ENCODE results near the gene PLEKHG4B.
"Not testable (repeated sequence)": the region's sequence is repeated elsewhere in the genome, so short reads cannot be mapped to it uniquely, and the experiment has no call there.

PLEKHG4B gene

GRCh38 chr5:155651-156410 lies 63.9 kb downstream of the PLEKHG4B start:
- DNase-seq (ENCODE audit: low read depth, low spot score), result no peak

GRCh38 chr5:156411-157072 lies 64.6 kb downstream of the PLEKHG4B start:
- no peak for DNase-seq (ENCODE audit: low read depth, low spot score)

GRCh38 chr5:157126-157715 lies 65.3 kb downstream of the PLEKHG4B start:
- no peak for DNase-seq (ENCODE audit: low read depth, low spot score)

GRCh38 chr5:157801-158200 lies 65.8 kb downstream of the PLEKHG4B start:
- no peak for DNase-seq (ENCODE audit: low read depth, low spot score)

GRCh38 chr5:158807-159447 lies 67.0 kb downstream of the PLEKHG4B start:
- no peak for DNase-seq (ENCODE audit: low read depth, low spot score)

GRCh38 chr5:159448-160172 lies 67.6 kb downstream of the PLEKHG4B start:
- DNase-seq (ENCODE audit: low read depth, low spot score), result no peak

GRCh38 chr5:160173-160510 lies 68.2 kb downstream of the PLEKHG4B start:
- DNase-seq (ENCODE audit: low read depth, low spot score), result no peak

GRCh38 chr5:160921-161802 lies 69.2 kb downstream of the PLEKHG4B start:
- no peak for DNase-seq (ENCODE audit: low read depth, low spot score)

GRCh38 chr5:161803-162110 lies 69.8 kb downstream of the PLEKHG4B start:
- no peak for DNase-seq (ENCODE audit: low read depth, low spot score)

- no peak for DNase-seq (ENCODE audit: low read depth, low spot score)
These were observed 70.2 kb downstream of the PLEKHG4B start for GRCh38 chr5:162190-162564.

- DNase-seq (ENCODE audit: low read depth, low spot score), result no peak
These were observed 70.8 kb downstream of the PLEKHG4B start for GRCh38 chr5:162565-163337.

GRCh38 chr5:163338-163620 lies 71.3 kb downstream of the PLEKHG4B start:
- DNase-seq (ENCODE audit: low read depth, low spot score), result no peak

GRCh38 chr5:163841-164240 lies 71.9 kb downstream of the PLEKHG4B start:
- DNase-seq (ENCODE audit: low read depth, low spot score), result no peak

GRCh38 chr5:164244-164643 lies 72.3 kb downstream of the PLEKHG4B start:
- DNase-seq (ENCODE audit: low read depth, low spot score), result no peak

GRCh38 chr5:164783-165182 lies 72.8 kb downstream of the PLEKHG4B start:
- DNase-seq (ENCODE audit: low read depth, low spot score), result not testable (repeated sequence)

GRCh38 chr5:166441-167372 lies 74.7 kb downstream of the PLEKHG4B start:
- no peak for DNase-seq (ENCODE audit: low read depth, low spot score)

GRCh38 chr5:167511-167910 lies 75.5 kb downstream of the PLEKHG4B start:
- DNase-seq (ENCODE audit: low read depth, low spot score), result no peak

GRCh38 chr5:167982-168660 lies 76.2 kb downstream of the PLEKHG4B start:
- DNase-seq (ENCODE audit: low read depth, low spot score), result no peak

Measured in activated naive CD8-positive, alpha-beta T cell treated with anti-CD3 and anti-CD28 coated beads, Interleukin-2, amount 50 U/mL, for 16 hours (primary cell).